ENCODE results near the gene ACACA.

GRCh38 chr17:37170881-37171425 lies 235.7 kb downstream of the ACACA start:
- no peak for TF ChIP-seq CTCF (IDR thresholded peaks at IDR 0.05)
- no peak for TF ChIP-seq POLR2AphosphoS5 (IDR thresholded peaks at IDR 0.05)
- TF ChIP-seq POLR2A (IDR thresholded peaks at IDR 0.05) = no peak

All from suprapubic skin (tissue), 4 donors.